CD14-positive monocyte (primary cell): ENCODE data around the gene THEMIS. TPM values are rescaled to one million over a fixed set of nuclear protein-coding genes. Genes with fewer than 3 reads are reported as not detected.

Experiments
- DNase-seq, 3 donors: peaks; one replicate each; pipeline ENCODE4 v3.0.0-alpha.2; 2011 to 2022
- H2AFZ ChIP-seq: 2 replicates; pipeline ENCODE4 v1.6.0; 2012; ENCODE audit warnings: mild to moderate bottlenecking, low read depth, low read length, inconsistent platforms; ENCODE audit not compliant: insufficient read depth, poor library complexity, severe bottlenecking
- H3K27ac ChIP-seq, 2 donors: 1 replicate in 1 of 2; 2 replicates in 1 of 2; pipeline ENCODE4 v1.5.1; 2012 to 2013; ENCODE audit warnings: low read length in 2 of 2, control low read depth in 1 of 2, inconsistent platforms in 1 of 2, low read depth in 1 of 2, mild to moderate bottlenecking in 1 of 2
- H3K27me3 ChIP-seq, 2 donors: one replicate each; pipeline versions ENCODE4 v1.6.0 to v1.6.1; 2011 to 2013; ENCODE audit warnings: low read length in 2 of 2; ENCODE audit not compliant: control insufficient read depth in 2 of 2, insufficient read depth in 2 of 2
- H3K36me3 ChIP-seq, 2 donors: replicated peaks in 1 of 2; 1 replicate in 1 of 2; 2 replicates in 1 of 2; pipeline versions ENCODE4 v1.5.1 to v1.6.1; 2012 to 2013; ENCODE audit warnings: low read length in 2 of 2, control low read depth in 1 of 2, inconsistent platforms in 1 of 2, mild to moderate bottlenecking in 1 of 2; ENCODE audit not compliant: insufficient read depth in 2 of 2, control insufficient read depth in 1 of 2
- H3K4me1 ChIP-seq, 2 donors: 1 replicate in 1 of 2; 2 replicates in 1 of 2; pipeline versions ENCODE4 v1.5.1 to v1.6.1; 2012 to 2013; ENCODE audit warnings: low read length in 2 of 2, control low read depth in 1 of 2, inconsistent platforms in 1 of 2, mild to moderate bottlenecking in 1 of 2, moderate library complexity in 1 of 2; ENCODE audit not compliant: insufficient read depth in 2 of 2, control insufficient read depth in 1 of 2
- H3K4me2 ChIP-seq: replicated peaks from 2 replicates; pipeline ENCODE3; 2012; ENCODE audit warnings: low read length, moderate library complexity, mild to moderate bottlenecking; ENCODE audit not compliant: poor library complexity, severe bottlenecking; ENCODE audit errors: extremely low read depth
- H3K4me3 ChIP-seq, 3 experiments: fragments of 200-600 bp in 1 of 3; sonication (generic) in 1 of 3; replicated peaks in 1 of 3; 1 replicate in 2 of 3; 2 replicates in 1 of 3; pipeline ENCODE4 v1.5.1; 2011 to 2013; ENCODE audit warnings: low read length in 3 of 3, mild to moderate bottlenecking in 3 of 3, control low read depth in 2 of 3, low read depth in 2 of 3, inconsistent platforms in 1 of 3, moderate library complexity in 1 of 3
- H3K79me2 ChIP-seq: 2 replicates; pipeline ENCODE4 v1.6.0; 2012; ENCODE audit warnings: mild to moderate bottlenecking, control low read depth, inconsistent platforms, low read length, moderate library complexity; ENCODE audit not compliant: insufficient read depth
- H3K9ac ChIP-seq: 2 replicates; pipeline ENCODE4 v1.6.0; 2017; ENCODE audit warnings: low read length, mild to moderate bottlenecking; ENCODE audit not compliant: insufficient read depth, poor library complexity, severe bottlenecking
- H3K9me3 ChIP-seq, 2 donors: replicated peaks in 1 of 2; 1 replicate in 1 of 2; 2 replicates in 1 of 2; pipeline versions ENCODE4 v1.5.1 to v1.6.1; 2012 to 2013; ENCODE audit warnings: low read length in 2 of 2, control low read depth in 1 of 2; ENCODE audit not compliant: control insufficient read depth in 1 of 2, insufficient read depth in 1 of 2
- H4K20me1 ChIP-seq: 2 replicates; pipeline ENCODE4 v1.6.0; 2012; ENCODE audit warnings: mild to moderate bottlenecking, low read length, control low read depth, moderate library complexity; ENCODE audit not compliant: insufficient read depth
- H3K27ac Mint-ChIP-seq, 7 donors: one replicate each; pipeline ENCODE4 v1.8.0; 2020; ENCODE audit warnings: mild to moderate bottlenecking in 7 of 7, mixed read lengths in 7 of 7, moderate library complexity in 6 of 7, inconsistent platforms in 2 of 7
- H3K27me3 Mint-ChIP-seq, 3 donors: one replicate each; pipeline ENCODE4 v1.8.0; 2021 to 2022; ENCODE audit warnings: low read depth in 3 of 3, mild to moderate bottlenecking in 3 of 3, mixed read lengths in 3 of 3, moderate library complexity in 3 of 3, inconsistent platforms in 1 of 3
- H3K36me3 Mint-ChIP-seq, 2 donors: one replicate each; pipeline ENCODE4 v1.8.0; 2020; ENCODE audit warnings: mixed read lengths in 2 of 2, inconsistent platforms in 1 of 2, mild to moderate bottlenecking in 1 of 2
- H3K4me1 Mint-ChIP-seq: one replicate; pipeline ENCODE4 v1.8.0; 2020; ENCODE audit warnings: mild to moderate bottlenecking, mixed read lengths
- H3K4me3 Mint-ChIP-seq, 2 donors: one replicate each; pipeline ENCODE4 v1.8.0; 2020; ENCODE audit warnings: mild to moderate bottlenecking in 2 of 2, mixed read lengths in 2 of 2, moderate library complexity in 1 of 2
- H3K9me3 Mint-ChIP-seq, 7 donors: one replicate each; pipeline ENCODE4 v1.8.0; 2020 to 2022; ENCODE audit warnings: mixed read lengths in 7 of 7, mild to moderate bottlenecking in 6 of 7, moderate library complexity in 6 of 7, inconsistent platforms in 2 of 7
- WGBS: methylation state at CpG from one replicate; pipeline ENCODE4 v1.1.5; 2013; ENCODE audit warnings: missing lambda C conversion rate; ENCODE audit not compliant: insufficient coverage; 5-methylcytosine and 5-hydroxymethylcytosine counted together
- intact Hi-C, 2 donors: fragments of 100-400 bp; cut with micrococcal nuclease; formaldehyde crosslinking; loops; one replicate each; pipeline versions ENCODE4 v1.15.0 to v1.15.1; 2023
- polyA plus RNA-seq, 3 donors: library from polyadenylated mRNA; depleted of rRNA in 1 of 3; unstranded in 2 of 3; stranded (reverse) in 1 of 3; fragments of 300-500 nt in 2 of 3; fragments of >200 nt in 1 of 3; fragmentation: Illumina TruSeq in 2 of 3; gene quantifications; 1 replicate in 2 of 3; 2 replicates in 1 of 3; pipeline ENCODE4 v1.2.3, GENCODE V29; 2012 to 2021
- TF ChIP-seq, protein P1 (sequence below): fragments of 200-600 bp; IDR thresholded peaks from one replicate; pipeline ENCODE4 v1.8.0; 2022; ENCODE audit warnings: antibody characterized with exemption, mild to moderate bottlenecking

The THEMIS gene
- polyA plus RNA-seq, 3 donors = 0.13 to 0.16 TPM; not detected in 1

DNA sequence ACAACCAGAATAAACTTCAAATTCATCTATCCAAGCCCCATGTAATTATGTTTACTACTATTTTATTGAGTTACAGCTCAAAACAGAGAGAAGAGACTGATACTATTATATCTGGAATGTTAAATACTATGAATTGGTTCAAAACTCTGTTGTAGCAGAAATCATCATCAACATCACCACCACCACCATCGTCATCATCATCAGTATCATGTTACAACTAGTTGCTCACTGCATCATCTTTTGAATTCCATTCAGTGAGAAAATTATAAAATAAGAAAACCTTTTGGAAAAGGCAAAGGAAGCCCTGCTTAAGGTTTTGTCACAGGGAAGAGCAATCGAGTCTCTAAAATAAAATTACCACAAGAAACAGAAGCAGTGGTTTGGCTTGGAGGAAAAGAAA is 36.2 kb upstream of the THEMIS start:
- Mint-ChIP-seq H3K4me1 (peaks cover 3% of the 10 kb centered on the region), H3K27me3 (no peaks in the 10 kb centered on the region), H3K27ac (no peak overlapping the region), H3K36me3 (no peaks in the 10 kb centered on the region), H3K4me3 (no peak overlapping the region), H3K9me3 (peaks cover 2 to 14% (median 9%) of the 10 kb centered on the region in 7 donors)
- intact Hi-C loops = no loop called here
- DNase-seq = no peak
- no CpG with 5 or more reads among the region's 2 CpGs for WGBS
- Histone ChIP-seq H3K4me2 (no peak overlapping the region), H3K4me1 (no peaks in the 10 kb centered on the region), H3K79me2 (no peaks in the 10 kb centered on the region), H3K36me3 (no peaks in the 10 kb centered on the region), H3K27me3 (no peaks in the 10 kb centered on the region), H3K9me3 (peaks cover 8 to 10% of the 10 kb centered on the region in 2 donors), H3K9ac (no peak overlapping the region), H2AFZ (no peak overlapping the region), H3K4me3 (no peak overlapping the region), H3K27ac (no peak overlapping the region), H4K20me1 (no peaks in the 10 kb centered on the region)
- TF ChIP-seq, protein P1, sequence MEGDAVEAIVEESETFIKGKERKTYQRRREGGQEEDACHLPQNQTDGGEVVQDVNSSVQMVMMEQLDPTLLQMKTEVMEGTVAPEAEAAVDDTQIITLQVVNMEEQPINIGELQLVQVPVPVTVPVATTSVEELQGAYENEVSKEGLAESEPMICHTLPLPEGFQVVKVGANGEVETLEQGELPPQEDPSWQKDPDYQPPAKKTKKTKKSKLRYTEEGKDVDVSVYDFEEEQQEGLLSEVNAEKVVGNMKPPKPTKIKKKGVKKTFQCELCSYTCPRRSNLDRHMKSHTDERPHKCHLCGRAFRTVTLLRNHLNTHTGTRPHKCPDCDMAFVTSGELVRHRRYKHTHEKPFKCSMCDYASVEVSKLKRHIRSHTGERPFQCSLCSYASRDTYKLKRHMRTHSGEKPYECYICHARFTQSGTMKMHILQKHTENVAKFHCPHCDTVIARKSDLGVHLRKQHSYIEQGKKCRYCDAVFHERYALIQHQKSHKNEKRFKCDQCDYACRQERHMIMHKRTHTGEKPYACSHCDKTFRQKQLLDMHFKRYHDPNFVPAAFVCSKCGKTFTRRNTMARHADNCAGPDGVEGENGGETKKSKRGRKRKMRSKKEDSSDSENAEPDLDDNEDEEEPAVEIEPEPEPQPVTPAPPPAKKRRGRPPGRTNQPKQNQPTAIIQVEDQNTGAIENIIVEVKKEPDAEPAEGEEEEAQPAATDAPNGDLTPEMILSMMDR = no peak

DNA sequence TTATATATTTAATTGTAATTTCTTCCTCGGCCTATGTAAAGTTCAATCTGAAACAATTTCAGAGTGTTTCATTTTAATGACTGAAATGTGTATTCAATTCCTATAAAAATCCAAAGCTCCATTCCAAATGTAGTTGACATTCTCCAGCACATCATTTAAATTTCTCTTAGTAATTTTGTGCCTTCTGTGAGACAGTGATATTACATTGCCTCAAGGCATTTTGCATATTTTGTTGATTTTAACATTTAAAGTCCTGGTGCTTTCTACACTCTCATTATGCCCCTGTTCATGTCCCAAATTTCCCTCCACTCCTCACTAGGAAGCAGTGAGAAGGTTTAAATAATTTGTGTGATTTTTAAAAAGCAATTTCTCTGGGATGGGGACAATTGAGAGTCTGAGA is 34.1 kb upstream of the THEMIS start:
- Mint-ChIP-seq H3K27ac (no peak overlapping the region), H3K4me3 (no peak overlapping the region), H3K27me3 (no peaks in the 10 kb centered on the region), H3K4me1 (peaks cover 3% of the 10 kb centered on the region), H3K36me3 (no peaks in the 10 kb centered on the region), H3K9me3 (peaks cover 2 to 14% (median 9%) of the 10 kb centered on the region in 7 donors)
- Histone ChIP-seq H3K9me3 (peaks cover 8 to 10% of the 10 kb centered on the region in 2 donors), H3K4me3 (no peak overlapping the region), H3K9ac (no peak overlapping the region), H4K20me1 (no peaks in the 10 kb centered on the region), H3K27me3 (no peaks in the 10 kb centered on the region), H2AFZ (no peak overlapping the region), H3K27ac (no peak overlapping the region), H3K4me2 (no peak overlapping the region), H3K36me3 (no peaks in the 10 kb centered on the region), H3K4me1 (no peaks in the 10 kb centered on the region), H3K79me2 (no peaks in the 10 kb centered on the region)
- WGBS = no CpG with 5 or more reads among the region's 1 CpG
- TF ChIP-seq, protein P1 = no peak
- no peak for DNase-seq
- intact Hi-C loops = no loop called here
